Activated CD4-positive, alpha-beta T cell treated with anti-CD3 and anti-CD28 coated beads, Interleukin-2, amount 10 ng/mL, durations not matched to agents 7 days and 5 days (primary cell): ENCODE data around the gene DDX41. TPM values are rescaled to one million over a fixed set of nuclear protein-coding genes. Genes with fewer than 3 reads are reported as not detected.

Source experiments
- CTCF ChIA-PET: fragments of 350-600 bp; sonication (Branson Sonifier 250); formaldehyde crosslinking; loops from one replicate; lab custom pipeline; 2021; ENCODE audit warnings: antibody characterized with exemption; lab: Charles Lee
- POLR2A ChIA-PET: fragments of 350-600 bp; sonication (Branson Sonifier 250); formaldehyde crosslinking; loops from one replicate; lab custom pipeline; 2021; ENCODE audit warnings: antibody characterized with exemption; lab: Charles Lee
- DNase-seq: peaks from one replicate; pipeline ENCODE4 v3.0.0-alpha.2; 2020
- H3K27ac Mint-ChIP-seq: one replicate; pipeline ENCODE4 v1.8.0; 2021; ENCODE audit warnings: mild to moderate bottlenecking, moderate library complexity, mixed read lengths
- H3K27me3 Mint-ChIP-seq: one replicate; pipeline ENCODE4 v1.8.0; 2021; ENCODE audit warnings: mixed read lengths
- H3K36me3 Mint-ChIP-seq: one replicate; pipeline ENCODE4 v1.8.0; 2021; ENCODE audit warnings: low read depth, mixed read lengths
- H3K4me1 Mint-ChIP-seq: one replicate; pipeline ENCODE4 v1.8.0; 2021; ENCODE audit warnings: mixed read lengths
- H3K4me3 Mint-ChIP-seq: one replicate; pipeline ENCODE4 v1.8.0; 2021; ENCODE audit warnings: mild to moderate bottlenecking, moderate library complexity, mixed read lengths
- H3K9me3 Mint-ChIP-seq: one replicate; pipeline ENCODE4 v1.8.0; 2021; ENCODE audit warnings: mixed read lengths
- total RNA-seq, 2 experiments: library from RNA; stranded (reverse); gene quantifications; one replicate each; pipeline ENCODE4 v1.2.3, GENCODE V29; 2021

Gene DDX41
- total RNA-seq, 2 experiments from 2014 or later, result 106 to 118 TPM

- POLR2A ChIA-PET, result no interaction called here
- H3K27me3 Mint-ChIP-seq, result peaks cover 13% of the 10 kb centered on the region
- no peak overlapping the region for H3K27ac Mint-ChIP-seq
- no peaks in the 10 kb centered on the region for H3K36me3 Mint-ChIP-seq
- peak; percentile 48 for DNase-seq
- CTCF ChIA-PET, result interaction anchor here (0.5 to 46.8 kb wide), 9 partner anchors 12 to 1737 kb away, joined by 3 to 1643 read pairs (median 3); partner anchors contain the start of genes B4GALT7, F12, GRK6 and PFN3
- peaks cover 36% of the 10 kb centered on the region for H3K4me1 Mint-ChIP-seq
- H3K4me3 Mint-ChIP-seq, result peak overlapping the region; percentile 32
- no peaks in the 10 kb centered on the region for H3K9me3 Mint-ChIP-seq
These were observed 44.0 kb downstream of the DDX41 start for GRCh38 chr5:177472460-177473442.

GRCh38 chr5:177471610-177472356, 45.0 kb downstream of the DDX41 start:
- Mint-ChIP-seq H3K27ac (peak overlapping the region; percentile 9), H3K4me1 (peaks cover 34% of the 10 kb centered on the region), H3K9me3 (no peaks in the 10 kb centered on the region), H3K36me3 (no peaks in the 10 kb centered on the region), H3K4me3 (peak overlapping the region; percentile 22), H3K27me3 (peaks cover 13% of the 10 kb centered on the region)
- no peak for DNase-seq
- ChIA-PET POLR2A (interaction anchor here (0.6 kb wide), 1 partner anchor 171 kb away, joined by 3 read pairs; no protein-coding TSS in a partner anchor), CTCF (interaction anchor here (0.5 to 46.8 kb wide), 8 partner anchors 13 to 1736 kb away, joined by 3 to 1643 read pairs (median 4); partner anchors contain the start of genes B4GALT7, F12, GRK6 and PFN3)

- H3K27ac Mint-ChIP-seq, result peak overlapping the region; percentile 9
- no peak for DNase-seq
- H3K9me3 Mint-ChIP-seq, result no peaks in the 10 kb centered on the region
- peaks cover 11% of the 10 kb centered on the region for H3K27me3 Mint-ChIP-seq
- CTCF ChIA-PET, result interaction anchor here (0.9 to 46.8 kb wide), 6 partner anchors 15 to 129 kb away, joined by 3 to 1643 read pairs (median 5); partner anchors contain the start of genes B4GALT7, F12, GRK6 and PFN3
- POLR2A ChIA-PET, result interaction anchor here (0.6 kb wide), 1 partner anchor 170 kb away, joined by 3 read pairs; no protein-coding TSS in a partner anchor
- no peak overlapping the region for H3K4me3 Mint-ChIP-seq
- peaks cover 29% of the 10 kb centered on the region for H3K4me1 Mint-ChIP-seq
- H3K36me3 Mint-ChIP-seq, result no peaks in the 10 kb centered on the region
These were observed 45.8 kb downstream of the DDX41 start for GRCh38 chr5:177470759-177471536.

GRCh38 chr5:177469750-177470525, 46.8 kb downstream of the DDX41 start:
- Mint-ChIP-seq H3K9me3 (no peaks in the 10 kb centered on the region), H3K27ac (no peak overlapping the region), H3K27me3 (peaks cover 11% of the 10 kb centered on the region), H3K4me1 (peaks cover 20% of the 10 kb centered on the region), H3K4me3 (no peak overlapping the region), H3K36me3 (no peaks in the 10 kb centered on the region)
- CTCF ChIA-PET, result interaction anchor here (0.6 to 46.8 kb wide), 5 partner anchors 14 to 378 kb away, joined by 3 to 1643 read pairs (median 3); partner anchors contain the start of genes F12, GRK6, PDLIM7 and PFN3
- POLR2A ChIA-PET, result no interaction called here
- no peak for DNase-seq

- DNase-seq, result no peak
- no peak overlapping the region for H3K27ac Mint-ChIP-seq
- H3K27me3 Mint-ChIP-seq, result peaks cover 2% of the 10 kb centered on the region
- no peaks in the 10 kb centered on the region for H3K36me3 Mint-ChIP-seq
- CTCF ChIA-PET, result interaction anchor here (0.6 to 46.8 kb wide), 4 partner anchors 13 to 377 kb away, joined by 3 to 1643 read pairs (median 34); partner anchors contain the start of genes F12, GRK6, PDLIM7 and PFN3
- POLR2A ChIA-PET, result no interaction called here
- H3K4me3 Mint-ChIP-seq, result no peak overlapping the region
- no peaks in the 10 kb centered on the region for H3K9me3 Mint-ChIP-seq
- H3K4me1 Mint-ChIP-seq, result peaks cover 11% of the 10 kb centered on the region
These were observed 47.8 kb downstream of the DDX41 start for GRCh38 chr5:177468685-177469628.

GRCh38 chr5:177468329-177468684, 48.5 kb downstream of the DDX41 start:
- no peaks in the 10 kb centered on the region for H3K9me3 Mint-ChIP-seq
- H3K4me3 Mint-ChIP-seq, result no peak overlapping the region
- ChIA-PET CTCF (interaction anchor here (1.2 to 46.8 kb wide), 3 partner anchors 9 to 60 kb away, joined by 3 to 1643 read pairs (median 65); partner anchors contain the start of genes F12, GRK6, PFN3 and SLC34A1), POLR2A (no interaction called here)
- DNase-seq, result no peak
- no peaks in the 10 kb centered on the region for H3K27me3 Mint-ChIP-seq
- peaks cover 9% of the 10 kb centered on the region for H3K4me1 Mint-ChIP-seq
- no peaks in the 10 kb centered on the region for H3K36me3 Mint-ChIP-seq
- no peak overlapping the region for H3K27ac Mint-ChIP-seq

- H3K9me3 Mint-ChIP-seq, result no peaks in the 10 kb centered on the region
- ChIA-PET POLR2A (no interaction called here), CTCF (interaction anchor here (1.2 to 46.8 kb wide), 3 partner anchors 10 to 59 kb away, joined by 3 to 1643 read pairs (median 65); partner anchors contain the start of genes F12, GRK6, PFN3 and SLC34A1)
- H3K27ac Mint-ChIP-seq, result no peak overlapping the region
- no peak overlapping the region for H3K4me3 Mint-ChIP-seq
- peaks cover 11% of the 10 kb centered on the region for H3K4me1 Mint-ChIP-seq
- no peaks in the 10 kb centered on the region for H3K27me3 Mint-ChIP-seq
- no peaks in the 10 kb centered on the region for H3K36me3 Mint-ChIP-seq
- no peak for DNase-seq
These were observed 49.3 kb downstream of the DDX41 start for GRCh38 chr5:177467436-177467835.

GRCh38 chr5:177466861-177467260, 49.9 kb downstream of the DDX41 start:
- Mint-ChIP-seq H3K4me1 (peaks cover 14% of the 10 kb centered on the region), H3K27me3 (no peaks in the 10 kb centered on the region), H3K4me3 (no peak overlapping the region), H3K36me3 (no peaks in the 10 kb centered on the region), H3K9me3 (no peaks in the 10 kb centered on the region), H3K27ac (no peak overlapping the region)
- DNase-seq, result no peak
- ChIA-PET POLR2A (interaction anchor here (0.7 kb wide), 1 partner anchor 14 kb away, joined by 3 read pairs; no protein-coding TSS in a partner anchor), CTCF (interaction anchor here (1.2 to 46.8 kb wide), 2 partner anchors 11 to 58 kb away, joined by 3 to 1643 read pairs; partner anchors contain the start of genes F12, GRK6, PFN3 and SLC34A1)

- DNase-seq, result no peak
- POLR2A ChIA-PET, result no interaction called here
These were observed 51.7 kb downstream of the DDX41 start for GRCh38 chr5:177465044-177465443.

GRCh38 chr5:177462021-177462670, 54.6 kb downstream of the DDX41 start:
- Mint-ChIP-seq H3K36me3 (no peaks in the 10 kb centered on the region), H3K27ac (peak overlapping the region; percentile 90), H3K4me3 (no peak overlapping the region), H3K27me3 (no peaks in the 10 kb centered on the region), H3K4me1 (peaks cover 20% of the 10 kb centered on the region), H3K9me3 (no peaks in the 10 kb centered on the region)
- ChIA-PET CTCF (interaction anchor here (0.5 to 46.8 kb wide), 5 partner anchors 10 to 993 kb away, joined by 3 to 1643 read pairs (median 3); partner anchors contain the start of genes F12, GRK6, PFN3 and SLC34A1), POLR2A (no interaction called here)
- no peak for DNase-seq

More at GRCh38 chr5:177465044-177465443, 51.7 kb downstream of the DDX41 start:
- Mint-ChIP-seq H3K4me3 (no peak overlapping the region), H3K4me1 (peaks cover 17% of the 10 kb centered on the region), H3K36me3 (no peaks in the 10 kb centered on the region), H3K27me3 (no peaks in the 10 kb centered on the region), H3K9me3 (no peaks in the 10 kb centered on the region), H3K27ac (no peak overlapping the region)
- CTCF ChIA-PET, result interaction anchor here (1.1 to 46.8 kb wide), 5 partner anchors 8 to 156 kb away, joined by 4 to 1643 read pairs (median 5); partner anchors contain the start of genes F12, GRK6, PFN3 and SLC34A1
